ENCODE measurements around the gene HIKESHI. TPM values are rescaled to one million over a fixed set of nuclear protein-coding genes. Genes with fewer than 3 reads are reported as not detected.

Gene HIKESHI
- total RNA-seq, 1 experiment from 2014 or later, result 38.2 TPM

- H3K27ac ChIP-seq (ENCODE audit: low read depth, low read length), result no peak overlapping the region
- intact Hi-C loops (cut with micrococcal nuclease), result no loop called here
- CTCF ChIA-PET, result no interaction called here
- H3K4me3 ChIP-seq (replicated peaks in 1 of 2; ENCODE audit: low read depth in 1 of 2, low read length in 2 of 2), result no peak overlapping the region
- no peaks in the 10 kb centered on the region for H3K9me2 ChIP-seq (ENCODE audit: insufficient read depth)
- no peaks in the 10 kb centered on the region for H3K4me1 ChIP-seq (ENCODE audit: control insufficient read depth in 1 of 2, insufficient read depth in 2 of 2, low read length in 2 of 2)
- RAD21 ChIA-PET (ENCODE audit: low non-redundant PET in 1 of 2, low total read pairs in 2 of 2, uncharacterized antibody in 2 of 2, unreplicated experiment in 2 of 2), result no interaction called here
- no peaks in the 10 kb centered on the region for H3K79me2 ChIP-seq (ENCODE audit: insufficient read depth, low read length)
- no peak overlapping the region for H3K9ac ChIP-seq (ENCODE audit: low read length)
- BruUV-seq (replicated peaks), result no TSS peak
- H3K27me3 ChIP-seq (ENCODE audit: insufficient read depth, low read length), result no peaks in the 10 kb centered on the region
- H4K20me1 ChIP-seq (ENCODE audit: insufficient read depth), result no peaks in the 10 kb centered on the region
- TF ChIP-seq ZNF274 (IDR thresholded peaks at IDR 0.05; ENCODE audit: low read depth, low read length) (no peak), ELF1 (IDR thresholded peaks at IDR 0.05; ENCODE audit: borderline replicate concordance, low read depth) (no peak), JUND (IDR thresholded peaks at IDR 0.05) (no peak), CEBPB (IDR thresholded peaks at IDR 0.05; ENCODE audit: low read depth) (no peak), ZFX (IDR thresholded peaks at IDR 0.05) (no peak), ATF3 (IDR thresholded peaks at IDR 0.05) (no peak), SP1 (IDR thresholded peaks at IDR 0.05; ENCODE audit: low read depth) (no peak), CBX3 (IDR thresholded peaks at IDR 0.05; ENCODE audit: low read depth) (no peak), CTCF (IDR thresholded peaks at IDR 0.05 in 2 of 3, conservative IDR thresholded peaks at IDR 0.05 in 1 of 3; ENCODE audit: borderline replicate concordance in 1 of 3, insufficient read depth in 1 of 3, low read depth in 2 of 3, low read length in 2 of 3) (no peak), MAX (IDR thresholded peaks at IDR 0.05) (no peak), EGR1 (IDR thresholded peaks at IDR 0.05; ENCODE audit: low read depth) (no peak), FOSL1 (IDR thresholded peaks at IDR 0.05; ENCODE audit: low read depth) (no peak), RAD21 (IDR thresholded peaks at IDR 0.05; ENCODE audit: low read depth) (no peak), ZBTB33 (IDR thresholded peaks at IDR 0.05; ENCODE audit: extremely low read depth, insufficient replicate concordance, low read length) (no peak), REST (IDR thresholded peaks at IDR 0.05; ENCODE audit: low read depth) (no peak), EZH2phosphoT487 (IDR thresholded peaks at IDR 0.05; ENCODE audit: borderline replicate concordance) (no peak), POLR2AphosphoS5 (IDR thresholded peaks at IDR 0.05; ENCODE audit: low read depth, low read length) (no peak)
- no peaks in the 10 kb centered on the region for H3K9me3 ChIP-seq (ENCODE audit: control insufficient read depth in 1 of 2, insufficient read depth in 1 of 2, low read depth in 1 of 2, low read length in 2 of 2)
- POLR2A ChIA-PET, result no interaction called here
- DNase-seq (ENCODE audit: low read depth, low spot score), result no peak
- H3K4me2 ChIP-seq (ENCODE audit: low read length), result no peak overlapping the region
- no peaks in the 10 kb centered on the region for H3K36me3 ChIP-seq (ENCODE audit: control insufficient read depth in 1 of 2, insufficient read depth in 2 of 2, low read length in 2 of 2)
- no peak for ATAC-seq
- H2AFZ ChIP-seq (ENCODE audit: low read depth, low read length, poor library complexity, severe bottlenecking), result no peak overlapping the region
These were observed 78.4 kb downstream of the HIKESHI start for GRCh38 chr11:86380295-86381059.
